ENCODE data around the gene KRI1. TPM values are rescaled to one million over a fixed set of nuclear protein-coding genes. Genes with fewer than 3 reads are reported as not detected.
A peak's percentile ranks its signal among the peaks of the same experiment; 100 is the strongest.
"Not testable (repeated sequence)": the region's sequence is repeated elsewhere in the genome, so short reads cannot be mapped to it uniquely, and the experiment has no call there.

KRI1 gene
- total RNA-seq, 1 experiment from 2014 or later = 57.4 TPM

DNA sequence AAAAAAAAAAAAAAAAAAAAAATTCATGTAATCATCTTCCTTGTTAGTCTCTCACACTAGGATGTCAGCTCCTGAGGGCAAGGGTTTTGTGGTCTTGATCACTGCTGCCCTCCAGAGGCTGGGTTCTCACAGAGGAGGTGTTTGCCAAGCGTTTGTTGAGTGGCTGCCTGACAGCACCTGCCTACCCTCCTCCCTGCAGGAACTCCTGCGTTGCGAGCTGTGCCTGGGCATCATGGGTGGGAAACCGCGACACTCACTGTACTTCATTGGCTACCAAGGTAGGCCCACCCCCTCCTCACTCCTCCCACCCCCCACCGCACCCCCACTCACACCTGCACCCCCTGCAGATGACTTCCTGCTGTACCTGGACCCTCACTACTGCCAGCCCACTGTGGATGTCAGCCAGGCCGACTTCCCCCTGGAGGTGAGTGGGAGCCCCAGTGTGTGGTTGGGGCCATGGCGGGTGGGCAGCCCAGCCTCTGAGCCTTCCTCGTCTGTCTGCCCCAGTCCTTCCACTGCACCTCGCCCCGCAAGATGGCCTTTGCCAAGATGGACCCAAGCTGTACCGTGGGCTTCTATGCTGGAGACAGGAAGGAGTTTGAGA is 14.0 kb downstream of the KRI1 start:
- Mint-ChIP-seq H3K4me1 (no peaks in the 10 kb centered on the region), H3K27ac (no peak overlapping the region), H3K36me3 (ENCODE audit: insufficient read depth in 1 of 3, low read depth in 3 of 3) (peaks cover 34 to 89% (median 77%) of the 10 kb centered on the region in 3 experiments; a peak in 6 of 7 replicates), H3K9me3 (no peaks in the 10 kb centered on the region), H3K27me3 (ENCODE audit: low read depth) (no peaks in the 10 kb centered on the region), H3K4me3 (no peak overlapping the region)
- Histone ChIP-seq H3K14ac (ENCODE audit: insufficient read depth, low read length) (no peak overlapping the region; the same call in 1 of the 2 replicates), H3K56ac (ENCODE audit: insufficient read length, low read depth, low read length) (no peak overlapping the region), H3K18ac (ENCODE audit: insufficient read length, low read depth, low read length) (no peak overlapping the region), H3K4me1 (ENCODE audit: insufficient read depth, low read length) (no peaks in the 10 kb centered on the region), H2AK5ac (ENCODE audit: insufficient read length, low read length) (no peak overlapping the region), H4K5ac (ENCODE audit: insufficient read length, low read depth, low read length) (no peak overlapping the region), H3K27ac (ENCODE audit: insufficient read length, low read depth, low read length) (no peak overlapping the region), H3T11ph (ENCODE audit: low read length) (no peak overlapping the region), H4K91ac (ENCODE audit: insufficient read length, low read depth, low read length) (no peak overlapping the region), H3K9ac (ENCODE audit: extremely low read depth, insufficient read length, low read length) (no peak overlapping the region), H2BK12ac (ENCODE audit: insufficient read length, low read depth, low read length) (no peak overlapping the region), H3K23me2 (ENCODE audit: insufficient read length, low read depth, low read length, poor library complexity, severe bottlenecking) (no peaks in the 10 kb centered on the region), H3K4ac (ENCODE audit: low read depth, low read length) (no peak overlapping the region), H2BK15ac (ENCODE audit: low read depth, low read length) (no peak overlapping the region), H3K4me2 (ENCODE audit: insufficient read depth, insufficient read length, low read length) (no peak overlapping the region), H4K8ac (replicated peaks; ENCODE audit: insufficient read length, low read depth, low read length) (no peak overlapping the region), H2BK120ac (ENCODE audit: low read depth, low read length, poor library complexity, severe bottlenecking) (no peak overlapping the region), H3K79me2 (ENCODE audit: insufficient read depth, low read length) (no peaks in the 10 kb centered on the region), H3K79me1 (ENCODE audit: insufficient read depth, low read depth, low read length, poor library complexity, severe bottlenecking) (no peaks in the 10 kb centered on the region), H2AFZ (ENCODE audit: low read length) (no peak overlapping the region), H4K20me1 (ENCODE audit: control insufficient read depth, insufficient read depth, insufficient read length) (no peaks in the 10 kb centered on the region), H3K23ac (ENCODE audit: insufficient read length, low read depth, low read length) (no peak overlapping the region), H3K9me3 (ENCODE audit: control insufficient read depth, low read depth, low read length) (no peaks in the 10 kb centered on the region), H3K27me3 (ENCODE audit: insufficient read depth, low read length) (no peaks in the 10 kb centered on the region), H2BK5ac (ENCODE audit: insufficient read length, low read length) (no peak overlapping the region), H2BK20ac (ENCODE audit: low read depth, low read length, poor library complexity, severe bottlenecking) (no peak overlapping the region)
- DNase-seq = peak; percentile 55
- no CpG with 5 or more reads among the region's 12 CpGs for WGBS (ENCODE audit: extremely low coverage, insufficient read length, low lambda C conversion rate)
- TF ChIP-seq, protein P1, sequence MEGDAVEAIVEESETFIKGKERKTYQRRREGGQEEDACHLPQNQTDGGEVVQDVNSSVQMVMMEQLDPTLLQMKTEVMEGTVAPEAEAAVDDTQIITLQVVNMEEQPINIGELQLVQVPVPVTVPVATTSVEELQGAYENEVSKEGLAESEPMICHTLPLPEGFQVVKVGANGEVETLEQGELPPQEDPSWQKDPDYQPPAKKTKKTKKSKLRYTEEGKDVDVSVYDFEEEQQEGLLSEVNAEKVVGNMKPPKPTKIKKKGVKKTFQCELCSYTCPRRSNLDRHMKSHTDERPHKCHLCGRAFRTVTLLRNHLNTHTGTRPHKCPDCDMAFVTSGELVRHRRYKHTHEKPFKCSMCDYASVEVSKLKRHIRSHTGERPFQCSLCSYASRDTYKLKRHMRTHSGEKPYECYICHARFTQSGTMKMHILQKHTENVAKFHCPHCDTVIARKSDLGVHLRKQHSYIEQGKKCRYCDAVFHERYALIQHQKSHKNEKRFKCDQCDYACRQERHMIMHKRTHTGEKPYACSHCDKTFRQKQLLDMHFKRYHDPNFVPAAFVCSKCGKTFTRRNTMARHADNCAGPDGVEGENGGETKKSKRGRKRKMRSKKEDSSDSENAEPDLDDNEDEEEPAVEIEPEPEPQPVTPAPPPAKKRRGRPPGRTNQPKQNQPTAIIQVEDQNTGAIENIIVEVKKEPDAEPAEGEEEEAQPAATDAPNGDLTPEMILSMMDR (conservative IDR thresholded peaks at IDR 0.05) = peak; percentile 42; the same call in 2 of the 3 replicates

DNA sequence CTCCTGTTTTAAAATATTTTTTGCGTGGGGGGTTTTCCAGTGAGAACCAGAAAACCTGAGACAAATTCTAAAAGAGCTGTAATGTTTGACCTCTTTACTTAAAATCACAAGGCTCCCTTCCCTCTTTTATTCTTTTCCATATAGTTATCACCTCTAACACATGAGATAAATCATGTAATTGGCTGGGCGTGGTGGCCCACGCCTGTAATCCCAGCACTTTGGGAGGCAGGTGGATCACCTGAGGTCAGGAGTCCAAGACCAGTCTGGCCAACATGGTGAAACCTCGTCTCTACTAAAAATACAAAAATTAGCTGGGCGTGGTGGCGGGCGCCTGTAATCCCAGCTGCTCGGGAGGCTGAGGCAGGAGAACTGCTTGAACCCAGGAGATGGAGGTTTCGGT is 14.8 kb downstream of the KRI1 start:
- not testable (repeated sequence) for H2AK5ac ChIP-seq (ENCODE audit: insufficient read length, low read length); H2AFZ ChIP-seq (ENCODE audit: low read length); H3K56ac ChIP-seq (ENCODE audit: insufficient read length, low read depth, low read length); H3K9ac ChIP-seq (ENCODE audit: extremely low read depth, insufficient read length, low read length); H3K4me1 Mint-ChIP-seq; H3K18ac ChIP-seq (ENCODE audit: insufficient read length, low read depth, low read length); H2BK5ac ChIP-seq (ENCODE audit: insufficient read length, low read length); H3T11ph ChIP-seq (ENCODE audit: low read length); H3K14ac ChIP-seq (ENCODE audit: insufficient read depth, low read length); H4K20me1 ChIP-seq (ENCODE audit: control insufficient read depth, insufficient read depth, insufficient read length); H3K79me1 ChIP-seq (ENCODE audit: insufficient read depth, low read depth, low read length, poor library complexity, severe bottlenecking); H3K27me3 ChIP-seq (ENCODE audit: insufficient read depth, low read length); H4K5ac ChIP-seq (ENCODE audit: insufficient read length, low read depth, low read length); H3K4me1 ChIP-seq (ENCODE audit: insufficient read depth, low read length); H3K9me3 ChIP-seq (ENCODE audit: control insufficient read depth, low read depth, low read length); H3K4me2 ChIP-seq (ENCODE audit: insufficient read depth, insufficient read length, low read length); H2BK15ac ChIP-seq (ENCODE audit: low read depth, low read length); H2BK12ac ChIP-seq (ENCODE audit: insufficient read length, low read depth, low read length); H3K23ac ChIP-seq (ENCODE audit: insufficient read length, low read depth, low read length); H3K27ac Mint-ChIP-seq; H3K79me2 ChIP-seq (ENCODE audit: insufficient read depth, low read length); H4K91ac ChIP-seq (ENCODE audit: insufficient read length, low read depth, low read length); H4K8ac ChIP-seq (replicated peaks; ENCODE audit: insufficient read length, low read depth, low read length); H3K23me2 ChIP-seq (ENCODE audit: insufficient read length, low read depth, low read length, poor library complexity, severe bottlenecking); H3K27ac ChIP-seq (ENCODE audit: insufficient read length, low read depth, low read length); H3K27me3 Mint-ChIP-seq (ENCODE audit: low read depth); H2BK20ac ChIP-seq (ENCODE audit: low read depth, low read length, poor library complexity, severe bottlenecking); H3K4ac ChIP-seq (ENCODE audit: low read depth, low read length); H3K9me3 Mint-ChIP-seq; DNase-seq; H2BK120ac ChIP-seq (ENCODE audit: low read depth, low read length, poor library complexity, severe bottlenecking); H3K4me3 Mint-ChIP-seq
- no CpG with 5 or more reads among the region's 9 CpGs for WGBS (ENCODE audit: extremely low coverage, insufficient read length, low lambda C conversion rate)
- H3K36me3 Mint-ChIP-seq (ENCODE audit: insufficient read depth in 1 of 3, low read depth in 3 of 3) = peaks cover 34 to 84% (median 73%) of the 10 kb centered on the region in 3 experiments; a peak in 6 of 7 replicates
